NCI-H2081 (cell line): ENCODE results near the gene IRGC.

ENCODE experiments used
- DNase-seq, 2 experiments: peaks; one replicate each; lab custom pipeline; 2025; lab: John Stamatoyannopoulos, UW

Gene IRGC

GRCh38 chr19:43725468-43725867 is 9.6 kb downstream of the IRGC start:
- DNase-seq = no peak

GRCh38 chr19:43726736-43727592 is 11.1 kb downstream of the IRGC start:
- DNase-seq = no peak

DNA sequence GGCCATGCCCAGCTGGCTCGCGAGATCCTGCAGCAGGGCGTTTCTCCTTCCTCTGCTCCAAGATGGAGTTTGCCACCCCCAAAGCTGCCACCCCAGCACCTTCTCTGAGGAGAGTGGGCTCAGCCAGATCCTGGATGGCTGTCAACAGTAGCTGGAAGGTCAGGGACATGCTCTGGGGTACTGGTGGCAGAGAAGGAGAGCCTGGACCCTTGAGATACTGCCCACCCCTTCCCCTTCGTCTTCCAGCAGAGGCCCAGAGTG is 11.6 kb downstream of the IRGC start:
- no peak for DNase-seq

GRCh38 chr19:43729919-43730318 is 14.0 kb downstream of the IRGC start:
- DNase-seq = no peak

- no peak for DNase-seq
Measured at GRCh38 chr19:43731346-43731745, 15.5 kb downstream of the IRGC start.

DNA sequence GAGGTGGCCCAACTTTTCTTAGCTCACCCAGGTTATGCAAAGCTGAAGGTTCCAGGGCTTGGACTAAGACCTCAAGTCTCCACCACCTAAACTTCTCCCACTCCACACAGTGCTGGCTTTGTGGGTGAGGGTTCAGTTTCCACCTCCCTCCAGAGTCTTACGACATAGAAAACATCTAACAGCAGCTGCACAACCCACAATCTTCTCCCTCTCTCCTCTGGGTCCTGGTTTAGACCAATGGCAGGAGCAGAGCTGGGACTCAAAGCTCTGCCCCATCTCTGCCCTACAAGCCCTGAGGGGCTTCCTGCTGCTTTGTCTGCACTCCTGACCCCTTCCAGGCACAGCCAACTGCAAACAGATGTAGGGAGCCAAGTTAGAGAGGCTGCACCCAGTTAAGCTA is 16.0 kb downstream of the IRGC start:
- no peak for DNase-seq

DNA sequence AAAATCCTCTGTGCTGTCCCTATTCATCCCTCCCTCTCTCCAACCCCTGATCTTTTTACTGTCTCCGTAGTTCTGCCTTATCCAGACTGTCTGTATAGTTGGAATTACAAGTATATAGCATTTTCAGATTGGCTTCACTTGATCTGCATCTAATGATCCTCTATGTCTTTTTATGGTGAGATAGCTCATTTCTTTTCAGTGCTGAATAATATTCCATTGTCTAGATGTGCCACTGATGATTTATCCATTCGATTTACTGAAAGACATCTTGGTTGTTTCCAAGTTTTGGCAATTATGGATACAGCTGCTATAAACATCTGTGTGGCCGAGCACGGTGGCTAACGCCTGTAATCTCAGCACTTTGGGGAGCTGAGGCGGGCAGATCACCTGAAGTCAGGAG is 19.1 kb downstream of the IRGC start:
- no peak for DNase-seq

DNA sequence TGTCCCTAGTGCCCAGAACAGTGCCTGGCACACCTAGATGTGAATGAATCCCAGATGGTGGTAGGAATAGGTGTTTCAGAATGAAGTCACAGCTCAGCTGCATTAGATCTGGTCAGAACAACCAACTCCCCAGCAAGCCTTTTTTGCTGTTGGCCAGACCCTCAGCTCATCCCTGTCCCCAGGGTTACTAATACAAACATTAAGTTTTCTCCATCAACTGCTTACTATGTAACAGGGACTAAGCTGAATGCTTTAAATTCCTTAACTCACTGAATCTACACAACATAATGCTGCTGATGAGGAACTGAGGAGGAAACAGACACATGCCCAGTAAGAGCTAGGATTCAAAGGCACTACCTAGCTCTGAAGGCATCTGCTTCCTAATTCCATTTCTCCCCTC is 20.1 kb downstream of the IRGC start:
- DNase-seq = no peak

GRCh38 chr19:43738780-43739211 is 22.9 kb downstream of the IRGC start:
- DNase-seq = no peak

- DNase-seq = no peak
Measured at GRCh38 chr19:43739439-43740235, 23.8 kb downstream of the IRGC start.

DNA sequence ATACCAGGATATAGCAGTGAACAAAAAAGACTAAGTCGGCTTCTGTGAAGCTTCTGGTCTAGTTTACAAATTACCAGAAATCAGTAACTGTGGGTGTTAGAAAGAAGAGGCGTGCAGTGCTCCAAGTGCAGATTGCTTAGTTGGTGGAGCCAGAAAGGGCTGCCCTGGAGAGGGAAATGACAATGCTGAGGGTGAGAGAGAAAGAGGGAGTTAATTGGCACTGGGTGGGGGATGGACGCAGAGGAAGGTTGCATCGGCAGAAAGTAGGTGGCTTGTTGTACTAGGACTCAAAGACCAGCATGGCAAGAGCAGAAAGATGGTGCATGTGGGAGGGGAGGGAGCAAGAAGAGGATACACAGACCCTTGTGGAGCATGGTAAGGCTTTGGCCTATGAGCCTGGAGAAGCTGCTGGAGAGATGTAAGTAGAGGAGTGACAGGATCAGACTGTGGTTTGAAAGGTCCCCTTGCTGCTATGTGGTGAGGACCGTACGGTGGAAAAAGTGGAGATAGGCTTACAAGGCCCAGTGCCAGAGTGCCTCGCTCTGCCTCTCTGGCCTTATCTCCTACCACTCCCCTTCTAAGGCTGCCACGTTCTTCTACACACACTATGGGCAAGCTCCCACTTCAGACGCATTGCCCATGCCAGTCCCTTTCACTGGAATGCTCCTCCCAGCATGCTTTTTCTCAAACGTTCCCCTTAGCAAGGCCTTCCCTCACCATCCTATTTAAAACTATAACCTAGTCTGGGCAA is 25.4 kb downstream of the IRGC start:
- no peak for DNase-seq

DNA sequence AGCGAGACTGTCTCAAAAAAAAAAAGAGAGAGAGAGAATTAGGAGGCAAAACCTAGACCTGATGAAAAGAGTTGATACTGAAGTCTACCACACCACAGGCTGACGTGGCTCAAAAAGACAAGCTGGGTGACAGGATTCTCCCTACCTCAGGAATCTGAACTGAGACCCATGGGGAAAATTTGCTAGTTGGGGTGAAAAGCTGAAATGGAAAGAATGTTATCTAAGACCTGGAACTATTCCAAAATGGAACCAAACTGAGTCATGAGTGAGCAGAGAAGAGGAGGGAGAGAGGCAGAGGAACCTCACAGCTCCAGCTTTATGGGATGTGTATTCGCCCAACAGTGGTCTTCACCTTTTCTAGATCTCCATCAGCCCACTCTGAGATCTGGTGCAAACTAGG is 27.2 kb downstream of the IRGC start:
- DNase-seq = no peak

DNA sequence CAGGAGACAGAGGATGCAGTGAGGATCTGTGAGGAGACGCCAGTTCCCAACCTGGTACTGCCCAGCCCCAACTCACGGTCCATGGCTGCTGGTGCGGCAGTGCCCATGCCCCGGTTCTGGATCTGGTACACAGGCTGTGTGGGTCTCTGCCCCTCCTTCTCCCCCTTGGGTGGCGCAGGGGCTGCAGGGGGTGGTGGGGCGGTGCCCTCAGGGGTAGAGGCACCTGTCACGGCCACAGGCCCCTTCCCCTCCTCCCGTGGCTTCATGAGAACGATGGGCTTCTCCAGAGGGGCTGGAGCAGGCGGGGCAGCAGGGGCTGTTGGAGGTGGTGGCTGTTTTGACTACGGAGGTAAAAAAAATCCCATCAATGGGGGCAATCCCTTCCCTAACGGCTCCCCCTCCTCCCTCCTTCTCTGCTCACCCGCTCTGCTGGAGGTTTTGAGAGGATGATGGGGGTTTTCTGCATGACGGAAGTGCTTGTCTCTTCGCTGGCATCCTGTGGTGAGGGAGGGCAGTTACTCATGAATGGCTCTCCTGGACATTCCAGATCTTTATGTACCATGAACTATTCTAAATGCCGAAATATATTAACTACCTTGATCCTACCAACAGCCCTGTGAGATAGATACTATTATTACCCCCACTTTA is 31.8 kb downstream of the IRGC start:
- no peak for DNase-seq

DNA sequence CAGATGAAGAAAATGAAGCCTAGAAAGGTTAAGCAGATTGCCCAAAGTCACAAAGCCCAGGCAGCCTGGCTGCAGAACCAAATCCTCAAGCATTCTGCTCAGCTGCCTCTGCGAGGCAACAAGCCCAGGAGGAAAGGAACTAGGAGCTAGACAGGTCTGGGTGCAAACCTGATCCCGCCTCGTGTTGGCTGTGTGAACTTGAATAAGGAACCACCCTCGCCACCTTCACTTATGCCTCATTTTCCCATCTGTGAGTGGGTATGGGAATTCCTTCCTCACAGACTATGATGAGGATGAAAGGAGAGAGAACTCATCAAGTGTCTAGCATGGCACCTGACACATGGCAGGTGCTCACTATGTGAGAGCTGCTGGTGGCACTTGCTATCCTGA is 32.3 kb downstream of the IRGC start:
- no peak for DNase-seq

- DNase-seq = no peak
Measured at GRCh38 chr19:43748685-43749084, 32.8 kb downstream of the IRGC start.

GRCh38 chr19:43749152-43749551 is 33.3 kb downstream of the IRGC start:
- no peak for DNase-seq

DNA sequence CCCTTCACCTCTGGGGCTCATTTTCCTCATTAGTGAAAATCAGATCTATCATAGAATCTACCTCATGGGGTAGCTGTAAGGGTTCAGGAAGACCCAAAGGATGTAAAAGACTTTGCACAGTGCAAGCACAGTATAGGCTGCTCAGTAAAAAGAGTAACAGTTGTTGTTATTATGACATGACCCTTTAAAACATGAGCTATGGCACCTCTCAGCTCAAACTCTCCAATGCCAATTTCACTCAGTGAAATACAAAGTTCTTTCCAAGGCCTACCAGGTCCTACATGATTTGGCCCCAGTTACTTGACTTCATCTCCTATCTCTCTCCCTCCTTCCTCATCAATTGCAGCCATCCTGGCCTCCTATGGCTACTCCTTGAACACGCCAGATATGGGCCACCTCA is 34.0 kb downstream of the IRGC start:
- DNase-seq = no peak

DNA sequence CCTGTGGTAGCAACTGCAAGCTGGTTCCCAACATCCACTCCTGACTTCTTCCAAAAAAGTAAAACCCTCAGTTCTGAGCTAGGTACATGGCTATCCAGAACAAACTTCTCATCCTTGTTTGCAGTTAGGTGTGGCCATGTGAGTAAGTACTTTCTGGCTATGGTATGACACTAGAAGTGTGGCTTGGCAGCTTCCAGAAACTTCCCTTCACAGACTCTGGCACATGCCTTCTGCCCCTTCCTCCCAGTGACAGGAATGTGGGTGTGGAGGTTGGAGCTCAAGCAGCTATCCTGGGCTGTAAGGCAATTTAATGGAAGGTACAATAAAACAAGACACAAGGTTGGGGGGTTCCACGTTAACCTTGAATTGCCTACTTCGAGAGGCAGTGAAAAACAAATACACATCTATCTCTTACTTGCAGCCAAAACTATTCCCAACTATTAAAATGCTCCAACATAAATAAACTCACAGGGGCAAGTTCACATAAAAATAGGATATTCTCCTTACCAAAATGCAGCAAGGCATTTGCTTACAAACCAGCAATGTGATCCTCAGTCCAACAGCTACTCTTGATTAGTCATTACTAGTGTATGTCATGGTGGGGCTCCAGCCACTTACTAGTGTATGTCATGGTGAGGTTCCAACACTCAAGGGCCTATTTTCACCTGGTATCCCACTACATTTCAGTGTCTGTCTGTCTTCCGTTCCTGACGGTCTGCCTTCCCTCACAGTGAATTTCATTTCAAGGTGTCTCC is 35.8 kb downstream of the IRGC start:
- no peak for DNase-seq

GRCh38 chr19:43752287-43752875 is 36.5 kb downstream of the IRGC start:
- no peak for DNase-seq

DNA sequence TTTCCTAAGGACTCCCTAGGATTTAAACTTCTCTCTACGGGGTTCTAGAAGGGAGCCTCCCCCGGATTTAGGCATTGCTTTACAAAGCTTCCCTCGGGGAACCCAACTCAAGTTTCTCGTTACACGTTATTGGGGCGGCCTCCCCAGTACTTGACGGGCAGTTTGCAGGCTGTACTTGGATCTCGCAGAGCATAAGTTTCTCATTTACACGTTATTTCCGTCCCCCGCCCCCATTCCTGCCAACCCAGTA is 38.3 kb downstream of the IRGC start:
- no peak for DNase-seq

GRCh38 chr19:43754503-43755255 is 38.8 kb downstream of the IRGC start, which contains the start of gene SMG9:
TSS of gene SMG9 (minus strand) at chr19:43754962. CDS start at chr19:43750741, 4,221 bp downstream.
- peak; percentile 95 to 98 for DNase-seq
